ENCODE measurements around the gene AP3D1. TPM values are rescaled to one million over a fixed set of nuclear protein-coding genes. Genes with fewer than 3 reads are reported as not detected.
A peak's percentile ranks its signal among the peaks of the same experiment; 100 is the strongest.

Gene AP3D1
- total and polyA plus RNA-seq, 12 donors = 63.9 to 168 (median 81.9) TPM

GRCh38 chr19:2056837-2057192, 94.6 kb downstream of the AP3D1 start:
- no peak for DNase-seq
- intact Hi-C loops (cut with DNase I) = no loop called here
- peak overlapping the region in 9 of 10 donors; percentile 35 to 100 (median 95) for H3K27ac ChIP-seq

GRCh38 chr19:2055931-2056836, 95.2 kb downstream of the AP3D1 start:
- DNase-seq (peak; percentile 56 to 78), ATAC-seq (peak in 7 of 8 donors; percentile 12 to 31 (median 25))

More at GRCh38 chr19:2056837-2057192, 94.6 kb downstream of the AP3D1 start:
- no peak overlapping the region for H3K4me3 ChIP-seq
- no peak for ATAC-seq
- H3K9me3 ChIP-seq = no peaks in the 10 kb centered on the region
- H3K4me1 ChIP-seq = peaks cover 35 to 84% (median 67%) of the 10 kb centered on the region in 9 donors
- H3K27me3 ChIP-seq = no peaks in the 10 kb centered on the region
- WGBS, 2 donors = 48 to 56% methylated on average over 5 of the region's 5 CpGs
- H3K36me3 ChIP-seq = no peaks in the 10 kb centered on the region
- no peak for TF ChIP-seq CTCF (IDR thresholded peaks at IDR 0.05)

GRCh38 chr19:2054763-2055162, 96.6 kb downstream of the AP3D1 start:
- Histone ChIP-seq H3K27ac (peak overlapping the region; percentile 46 to 100 (median 90)), H3K4me3 (no peak overlapping the region), H3K36me3 (no peaks in the 10 kb centered on the region), H3K9me3 (no peaks in the 10 kb centered on the region), H3K27me3 (no peaks in the 10 kb centered on the region), H3K4me1 (peaks cover 30 to 78% (median 64%) of the 10 kb centered on the region in 9 donors)
- 75 to 80% methylated on average over 8 of the region's 8 CpGs for WGBS, 2 donors
- TF ChIP-seq CTCF (IDR thresholded peaks at IDR 0.05) = no peak
- intact Hi-C loops (cut with DNase I) = loop anchor here in 1 of 10 donors (5.0 kb wide), 1 partner anchor 37 kb away; the partner anchor contains the start of gene BTBD2
- ATAC-seq = no peak
- DNase-seq = no peak

More at GRCh38 chr19:2055931-2056836, 95.2 kb downstream of the AP3D1 start:
- H3K9me3 ChIP-seq = no peaks in the 10 kb centered on the region
- H3K27ac ChIP-seq = peak overlapping the region; percentile 87 to 100 (median 94)
- intact Hi-C loops (cut with DNase I) = no loop called here
- no peaks in the 10 kb centered on the region for H3K27me3 ChIP-seq
- peaks cover 40 to 88% (median 72%) of the 10 kb centered on the region in 9 donors for H3K4me1 ChIP-seq
- WGBS, 2 donors = 36 to 41% methylated on average over 22 of the region's 22 CpGs
- TF ChIP-seq CTCF (IDR thresholded peaks at IDR 0.05) = no peak
- H3K4me3 ChIP-seq = peak overlapping the region in 9 of 10 donors; percentile 12 to 54 (median 39)
- no peaks in the 10 kb centered on the region for H3K36me3 ChIP-seq

- Histone ChIP-seq H3K27me3 (no peaks in the 10 kb centered on the region), H3K36me3 (peaks cover 0 to 4% (median 0%) of the 10 kb centered on the region in 9 donors), H3K27ac (peak overlapping the region; percentile 46 to 100 (median 90)), H3K4me3 (no peak overlapping the region), H3K4me1 (peaks cover 30 to 78% (median 67%) of the 10 kb centered on the region in 9 donors), H3K9me3 (no peaks in the 10 kb centered on the region)
- WGBS, 2 donors = 71 to 74% methylated on average over 24 of the region's 24 CpGs
- DNase-seq (peak; percentile 76 to 84), ATAC-seq (peak in 7 of 8 donors; percentile 9 to 41 (median 21))
- intact Hi-C loops (cut with DNase I) = loop anchor here in 1 of 10 donors (5.0 kb wide), 1 partner anchor 36 kb away; the partner anchor contains the start of gene BTBD2
- TF ChIP-seq CTCF (IDR thresholded peaks at IDR 0.05) = no peak
These were observed 97.6 kb downstream of the AP3D1 start for GRCh38 chr19:2053601-2054389.

All from heart right ventricle (tissue), 16 donors.